Midbrain (tissue), 1 donor: ENCODE data around the gene TNFSF18.
"Not testable (repeated sequence)": the region's sequence is repeated elsewhere in the genome, so short reads cannot be mapped to it uniquely, and the experiment has no call there.

Source experiments
- DNase-seq: peaks from one replicate; lab custom pipeline; 2025; lab: John Stamatoyannopoulos, UW

TNFSF18 gene

GRCh38 chr1:173050865-173051264, at the start of gene TNFSF18:
Gene TNFSF18 (minus strand): TSS chr1:173050941. CDS start chr1:173050896, 45 bp downstream.
- no peak for DNase-seq

GRCh38 chr1:173099166-173099565, 48.4 kb upstream of the TNFSF18 start:
- DNase-seq: no peak

- DNase-seq: no peak
Observed at GRCh38 chr1:173098117-173098516, 47.4 kb upstream of the TNFSF18 start.

GRCh38 chr1:173097001-173097400, 46.3 kb upstream of the TNFSF18 start:
- no peak for DNase-seq

- no peak for DNase-seq
Observed at GRCh38 chr1:173095632-173096031, 44.9 kb upstream of the TNFSF18 start.

GRCh38 chr1:173094541-173094940, 43.8 kb upstream of the TNFSF18 start:
- no peak for DNase-seq

GRCh38 chr1:173093691-173094445, 43.1 kb upstream of the TNFSF18 start:
- no peak for DNase-seq

- no peak for DNase-seq
Observed at GRCh38 chr1:173084292-173084691, 33.6 kb upstream of the TNFSF18 start.

- no peak for DNase-seq
Observed at GRCh38 chr1:173082913-173083312, 32.2 kb upstream of the TNFSF18 start.

GRCh38 chr1:173074217-173074616, 23.5 kb upstream of the TNFSF18 start:
- DNase-seq: not testable (repeated sequence)

- DNase-seq: no peak
Observed at GRCh38 chr1:173064011-173064410, 13.3 kb upstream of the TNFSF18 start.

- DNase-seq: no peak
Observed at GRCh38 chr1:173063171-173063570, 12.4 kb upstream of the TNFSF18 start.

- DNase-seq: no peak
Observed at GRCh38 chr1:173062150-173062938, 11.6 kb upstream of the TNFSF18 start.

GRCh38 chr1:173058556-173058955, 7.8 kb upstream of the TNFSF18 start:
- DNase-seq: no peak

- DNase-seq: no peak
Observed at GRCh38 chr1:173057984-173058383, 7.2 kb upstream of the TNFSF18 start.

GRCh38 chr1:173056365-173056764, 5.6 kb upstream of the TNFSF18 start:
- DNase-seq: no peak

- no peak for DNase-seq
Observed at GRCh38 chr1:173052681-173053196, 2.0 kb upstream of the TNFSF18 start.

- no peak for DNase-seq
Observed at GRCh38 chr1:173049322-173049633, 1.5 kb downstream of the TNFSF18 start.

GRCh38 chr1:173048621-173049321, 2.0 kb downstream of the TNFSF18 start:
- DNase-seq: no peak

- DNase-seq: no peak
Observed at GRCh38 chr1:173044656-173045055, 6.1 kb downstream of the TNFSF18 start.

- DNase-seq: no peak
Observed at GRCh38 chr1:173043253-173043652, 7.5 kb downstream of the TNFSF18 start.

- no peak for DNase-seq
Observed at GRCh38 chr1:173042806-173043205, 7.9 kb downstream of the TNFSF18 start.

- DNase-seq: no peak
Observed at GRCh38 chr1:173039626-173040025, 11.1 kb downstream of the TNFSF18 start.
